Measurements from ENCODE around the gene LAMA2. TPM values are rescaled to one million over a fixed set of nuclear protein-coding genes. Genes with fewer than 3 reads are reported as not detected.

Gene LAMA2, protein sequence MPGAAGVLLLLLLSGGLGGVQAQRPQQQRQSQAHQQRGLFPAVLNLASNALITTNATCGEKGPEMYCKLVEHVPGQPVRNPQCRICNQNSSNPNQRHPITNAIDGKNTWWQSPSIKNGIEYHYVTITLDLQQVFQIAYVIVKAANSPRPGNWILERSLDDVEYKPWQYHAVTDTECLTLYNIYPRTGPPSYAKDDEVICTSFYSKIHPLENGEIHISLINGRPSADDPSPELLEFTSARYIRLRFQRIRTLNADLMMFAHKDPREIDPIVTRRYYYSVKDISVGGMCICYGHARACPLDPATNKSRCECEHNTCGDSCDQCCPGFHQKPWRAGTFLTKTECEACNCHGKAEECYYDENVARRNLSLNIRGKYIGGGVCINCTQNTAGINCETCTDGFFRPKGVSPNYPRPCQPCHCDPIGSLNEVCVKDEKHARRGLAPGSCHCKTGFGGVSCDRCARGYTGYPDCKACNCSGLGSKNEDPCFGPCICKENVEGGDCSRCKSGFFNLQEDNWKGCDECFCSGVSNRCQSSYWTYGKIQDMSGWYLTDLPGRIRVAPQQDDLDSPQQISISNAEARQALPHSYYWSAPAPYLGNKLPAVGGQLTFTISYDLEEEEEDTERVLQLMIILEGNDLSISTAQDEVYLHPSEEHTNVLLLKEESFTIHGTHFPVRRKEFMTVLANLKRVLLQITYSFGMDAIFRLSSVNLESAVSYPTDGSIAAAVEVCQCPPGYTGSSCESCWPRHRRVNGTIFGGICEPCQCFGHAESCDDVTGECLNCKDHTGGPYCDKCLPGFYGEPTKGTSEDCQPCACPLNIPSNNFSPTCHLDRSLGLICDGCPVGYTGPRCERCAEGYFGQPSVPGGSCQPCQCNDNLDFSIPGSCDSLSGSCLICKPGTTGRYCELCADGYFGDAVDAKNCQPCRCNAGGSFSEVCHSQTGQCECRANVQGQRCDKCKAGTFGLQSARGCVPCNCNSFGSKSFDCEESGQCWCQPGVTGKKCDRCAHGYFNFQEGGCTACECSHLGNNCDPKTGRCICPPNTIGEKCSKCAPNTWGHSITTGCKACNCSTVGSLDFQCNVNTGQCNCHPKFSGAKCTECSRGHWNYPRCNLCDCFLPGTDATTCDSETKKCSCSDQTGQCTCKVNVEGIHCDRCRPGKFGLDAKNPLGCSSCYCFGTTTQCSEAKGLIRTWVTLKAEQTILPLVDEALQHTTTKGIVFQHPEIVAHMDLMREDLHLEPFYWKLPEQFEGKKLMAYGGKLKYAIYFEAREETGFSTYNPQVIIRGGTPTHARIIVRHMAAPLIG (N-terminal part only)
- 100 to 1,000 TPM; 124 to 174 (median 146) TPM for polyA plus RNA-seq (ENCODE audit: insufficient read length in 10 of 10)
- long read RNA-seq, donor 1, partial matches to known transcripts = 70 of 70 reads
- long read RNA-seq, donor 1, other reads (novel, unspliced or antisense) = 0 of 70 reads
- long read RNA-seq, donor 2, partial matches to known transcripts = 49 of 49 reads
- long read RNA-seq, donor 2, other reads (novel, unspliced or antisense) = 0 of 49 reads
- long read RNA-seq, donor 3 = 0 reads
- long read RNA-seq, donor 4, partial matches to known transcripts = 65 of 65 reads
- long read RNA-seq, donor 4, other reads (novel, unspliced or antisense) = 0 of 65 reads
- long read RNA-seq, donor 5, partial matches to known transcripts = 59 of 59 reads
- long read RNA-seq, donor 5, other reads (novel, unspliced or antisense) = 0 of 59 reads
- long read RNA-seq, donor 6, partial matches to known transcripts = 94 of 94 reads
- long read RNA-seq, donor 6, other reads (novel, unspliced or antisense) = 0 of 94 reads
- long read RNA-seq, donor 7, partial matches to known transcripts = 104 of 104 reads
- long read RNA-seq, donor 7, other reads (novel, unspliced or antisense) = 0 of 104 reads
- long read RNA-seq, donor 8, partial matches to known transcripts = 51 of 51 reads
- long read RNA-seq, donor 8, other reads (novel, unspliced or antisense) = 0 of 51 reads
- long read RNA-seq, donor 9 = 0 reads

DNA sequence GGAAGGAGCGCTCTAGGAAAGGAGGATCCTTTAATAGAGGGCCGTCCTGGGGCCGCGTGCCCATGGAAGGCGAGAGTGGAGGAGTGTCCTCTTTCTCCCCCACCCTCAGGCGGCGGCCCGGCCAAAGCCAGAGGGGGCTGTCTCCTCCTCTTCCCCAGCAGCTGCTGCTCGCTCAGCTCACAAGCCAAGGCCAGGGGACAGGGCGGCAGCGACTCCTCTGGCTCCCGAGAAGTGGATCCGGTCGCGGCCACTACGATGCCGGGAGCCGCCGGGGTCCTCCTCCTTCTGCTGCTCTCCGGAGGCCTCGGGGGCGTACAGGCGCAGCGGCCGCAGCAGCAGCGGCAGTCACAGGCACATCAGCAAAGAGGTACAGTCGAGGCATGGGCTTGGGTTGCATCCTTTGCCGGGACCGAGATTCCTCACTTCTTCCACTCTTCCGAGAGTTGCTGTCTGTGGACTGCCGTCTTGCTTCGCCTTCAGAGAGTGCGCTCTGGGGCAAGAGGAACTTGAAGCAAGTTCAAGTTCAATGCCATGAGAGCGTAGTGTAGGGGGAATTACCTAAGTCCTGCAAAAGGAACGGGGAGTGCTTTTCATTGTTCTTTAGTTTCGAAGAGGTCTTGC is at the start of gene LAMA2:
LAMA2 (plus strand) TSS at position 148 of the 621 bp plus-strand sequence; CDS start at position 256, 108 bp downstream.
- peak; percentile 87 to 97 (median 93) for DNase-seq

DNA sequence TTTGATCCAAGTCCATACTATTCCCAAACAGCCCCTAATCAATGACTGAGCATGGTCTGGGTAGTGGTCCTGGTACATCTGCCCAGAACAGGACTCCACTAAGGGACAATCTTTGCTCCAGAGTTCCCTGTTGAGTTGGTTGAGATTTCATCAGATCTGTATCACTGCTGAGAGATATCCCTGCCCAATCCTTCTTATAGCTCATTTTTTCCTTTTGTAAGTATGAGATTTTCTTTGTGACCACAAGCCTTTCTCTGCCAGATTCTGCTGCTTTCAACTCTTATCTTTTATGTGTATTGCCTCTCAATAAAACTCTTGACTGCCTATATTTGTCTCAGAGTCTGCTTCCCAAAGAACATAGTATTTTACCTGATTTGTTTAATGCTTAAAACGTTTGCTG is 46.2 kb upstream of the LAMA2 start:
- no peak for DNase-seq

DNA sequence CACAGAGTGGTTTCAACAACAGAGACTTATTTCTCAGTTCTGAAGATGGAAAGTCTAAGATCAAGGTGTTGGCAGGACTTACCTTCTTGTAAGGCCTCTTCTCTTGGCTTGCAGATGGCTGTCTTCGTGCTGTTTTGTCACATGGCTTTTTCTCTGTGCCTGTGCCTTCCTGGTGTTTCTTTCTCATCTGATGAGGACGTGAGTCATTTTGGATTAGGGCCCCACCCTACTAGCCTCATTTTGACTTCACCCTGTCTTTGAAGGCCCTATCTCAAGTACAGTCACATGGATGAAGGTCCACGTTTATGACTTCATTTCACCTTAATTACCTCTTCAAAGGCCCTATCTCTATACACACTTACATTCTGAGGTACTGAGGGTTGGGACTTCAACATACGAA is 41.4 kb upstream of the LAMA2 start:
- DNase-seq = no peak

DNA sequence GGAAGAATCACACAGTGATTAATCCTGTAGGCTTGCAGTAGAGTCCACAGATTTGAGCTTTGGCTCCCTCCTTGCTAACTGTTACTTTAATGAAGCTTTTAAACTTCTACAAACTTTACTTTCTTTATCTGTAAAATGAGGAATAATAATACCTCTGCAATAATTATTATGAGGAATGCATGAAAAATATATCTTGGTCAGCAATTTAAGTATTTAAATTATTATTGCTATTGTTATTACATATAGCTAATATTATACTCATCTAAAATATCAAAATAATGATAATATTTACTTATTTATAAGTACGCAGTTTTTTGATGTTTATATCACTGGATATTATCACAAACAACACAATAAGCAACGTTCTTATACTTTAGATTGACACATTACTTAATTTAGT is 38.3 kb upstream of the LAMA2 start:
- DNase-seq = no peak

DNA sequence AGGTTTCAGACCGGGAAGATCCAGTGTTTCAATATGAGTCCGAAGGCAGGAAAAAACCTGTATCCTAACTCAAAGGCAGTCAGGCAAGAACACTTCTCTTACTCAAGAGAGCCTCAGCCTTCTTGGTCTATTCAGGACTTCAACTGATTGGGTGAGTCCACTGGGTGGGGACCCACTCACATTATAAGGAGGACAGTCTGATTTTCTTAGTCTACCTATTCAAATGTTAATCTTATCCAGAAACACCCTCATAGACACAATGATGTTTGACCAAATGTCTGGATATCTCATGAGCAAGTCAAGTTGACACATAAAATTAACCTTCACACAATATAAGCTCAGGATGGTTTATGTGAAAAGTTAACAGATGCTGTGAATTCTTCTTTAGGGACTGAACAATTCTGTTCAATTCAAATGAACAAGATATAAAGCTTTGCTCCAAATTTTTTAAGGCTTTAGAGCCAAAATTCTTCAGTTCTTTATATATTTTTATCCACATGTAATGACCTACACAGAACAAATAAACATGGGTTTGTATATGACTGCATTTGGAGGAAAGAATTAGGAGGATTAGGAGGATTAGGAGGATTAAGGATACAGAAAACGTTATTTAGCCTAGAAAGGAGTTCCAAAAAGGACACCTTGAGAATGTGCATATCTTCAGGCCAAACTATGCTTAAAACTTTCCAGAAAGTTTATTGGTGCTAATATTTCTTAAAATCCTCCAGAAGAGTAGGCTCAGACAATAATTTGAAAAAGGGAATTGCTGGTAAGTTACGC is 35.3 kb upstream of the LAMA2 start:
- no peak for DNase-seq

DNA sequence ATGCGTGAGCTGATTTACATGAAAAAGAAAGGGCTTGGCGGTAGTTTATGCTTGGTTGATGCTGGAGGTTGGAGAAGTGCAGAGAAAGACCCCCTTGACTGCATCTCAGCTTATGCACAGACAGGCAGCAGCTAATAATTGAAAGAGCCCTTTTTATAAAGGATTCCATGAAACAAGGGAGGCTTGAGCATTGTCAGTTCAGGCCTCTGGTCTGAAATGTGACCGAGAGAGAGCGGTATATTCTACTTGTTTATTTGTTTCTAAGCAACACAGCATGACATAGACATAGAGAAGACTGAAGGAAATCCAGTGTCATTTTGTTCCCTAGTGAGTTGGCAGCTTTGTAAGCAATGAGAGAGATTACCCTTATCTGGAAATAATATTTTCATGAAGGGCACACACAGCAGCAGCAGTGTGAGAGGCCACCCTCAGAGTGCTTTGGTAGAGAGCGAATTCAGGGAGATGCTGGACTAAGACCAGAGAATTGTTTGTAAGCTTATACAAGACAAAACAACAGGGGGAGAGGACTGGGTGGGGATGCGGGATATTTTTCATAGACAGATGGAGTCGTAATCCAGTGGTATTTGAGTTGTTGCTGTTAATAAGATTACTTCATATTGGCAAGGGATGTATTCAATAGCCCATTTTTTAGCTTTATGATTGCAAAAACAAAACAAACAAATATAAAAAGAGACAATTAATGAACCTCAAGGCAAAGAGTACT is 34.6 kb upstream of the LAMA2 start:
- peak; percentile 12 to 34 (median 15) for DNase-seq

DNA sequence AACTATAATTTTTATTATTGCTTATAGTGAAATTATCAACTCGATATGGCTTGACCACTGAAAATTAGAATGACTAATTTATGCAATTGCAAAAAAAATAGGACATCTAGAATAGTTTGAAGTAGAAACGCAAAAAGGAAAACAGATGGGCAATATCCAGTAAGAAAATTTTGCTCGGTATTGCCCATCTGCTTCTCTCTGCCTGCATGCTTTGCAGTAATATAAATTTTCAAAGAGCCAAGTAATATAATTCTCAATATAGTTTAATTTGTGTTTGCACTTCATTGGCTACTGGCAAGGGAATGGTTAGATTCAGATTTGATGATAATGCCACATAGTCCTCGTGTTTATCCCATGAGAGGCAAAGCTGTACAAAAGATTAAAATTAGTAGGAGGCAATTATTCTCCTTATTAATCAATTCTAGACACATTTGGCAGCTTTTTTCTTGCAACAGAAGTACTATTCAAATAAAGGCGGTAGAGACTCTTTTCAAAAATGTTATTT is 27.3 kb upstream of the LAMA2 start:
- no peak for DNase-seq

DNA sequence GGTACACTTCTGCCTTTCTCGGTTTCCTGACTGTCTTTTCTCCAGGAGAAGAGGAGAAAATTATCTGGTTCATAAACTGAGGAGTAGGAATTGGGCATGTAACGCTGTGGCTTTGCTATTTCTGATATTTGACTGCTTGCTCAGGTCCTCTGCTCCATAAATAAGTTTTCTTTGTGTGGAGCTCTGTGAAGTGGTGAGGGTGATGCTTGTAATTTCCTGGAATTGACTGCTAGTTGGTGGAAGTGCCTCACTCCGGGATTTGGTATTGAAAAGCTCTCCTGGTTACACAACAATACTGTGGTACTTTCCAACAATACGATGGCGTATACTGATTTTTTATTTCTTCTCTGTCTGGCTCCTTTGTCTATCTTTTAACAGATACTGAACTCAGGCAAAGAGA is 25.1 kb upstream of the LAMA2 start:
- no peak for DNase-seq

DNA sequence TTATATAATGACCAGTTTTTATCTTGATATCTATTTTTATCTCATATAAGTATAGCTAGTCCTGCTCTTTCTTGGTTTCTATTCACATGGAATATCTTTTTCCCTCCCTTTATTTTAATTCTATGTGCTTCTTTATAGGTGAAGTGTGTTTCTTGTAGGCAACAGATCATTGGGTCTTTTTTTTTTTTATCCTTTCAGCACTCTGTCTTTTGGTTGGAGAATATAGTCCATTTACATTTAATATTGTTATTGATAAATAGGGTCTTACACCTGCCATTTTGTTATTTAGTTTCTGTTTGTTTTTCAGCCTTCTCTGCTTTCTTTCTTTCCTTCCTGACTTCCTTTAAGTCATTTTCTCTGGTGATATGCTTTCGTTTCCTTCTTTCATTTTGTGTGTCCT is 22.2 kb upstream of the LAMA2 start:
- DNase-seq = no peak

DNA sequence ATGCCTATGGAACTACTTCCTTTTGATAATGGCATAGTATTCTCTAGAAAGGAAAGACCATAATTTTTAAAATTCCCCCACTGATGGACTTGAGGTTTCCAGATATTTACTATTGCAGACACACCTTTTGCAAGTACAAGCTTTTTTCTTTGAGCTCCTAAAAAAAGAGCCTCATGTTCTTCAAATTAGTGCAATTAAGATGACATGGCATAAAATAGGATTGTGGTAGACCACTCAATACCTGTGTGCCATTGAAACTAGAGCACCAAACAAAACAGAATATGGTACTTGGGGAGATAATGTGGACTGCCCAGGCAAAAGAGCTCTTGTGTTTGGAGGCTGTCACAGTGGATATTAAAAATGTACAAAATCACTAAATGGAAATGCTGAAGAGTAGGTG is 19.0 kb upstream of the LAMA2 start:
- no peak for DNase-seq

DNA sequence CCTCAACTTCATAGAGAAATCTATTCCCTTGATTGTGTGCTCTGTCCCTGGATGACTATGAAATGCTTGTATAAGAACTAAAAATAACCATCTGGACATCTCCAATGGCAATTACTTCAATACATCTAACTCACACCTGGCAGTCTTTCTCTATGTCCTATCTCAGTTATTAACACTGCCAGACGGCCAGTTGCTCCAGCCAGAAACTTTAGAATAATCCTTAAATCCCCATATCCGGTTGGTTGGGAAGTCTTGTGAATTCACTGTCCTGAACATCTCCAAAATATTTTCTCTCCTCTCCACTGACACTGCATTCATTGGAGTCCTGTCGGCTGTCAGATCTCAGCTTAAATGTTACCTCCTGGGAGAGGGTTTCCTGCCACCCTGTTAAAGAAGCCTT is 12.2 kb upstream of the LAMA2 start:
- DNase-seq = peak in 1 of 3 donors; percentile 25

DNA sequence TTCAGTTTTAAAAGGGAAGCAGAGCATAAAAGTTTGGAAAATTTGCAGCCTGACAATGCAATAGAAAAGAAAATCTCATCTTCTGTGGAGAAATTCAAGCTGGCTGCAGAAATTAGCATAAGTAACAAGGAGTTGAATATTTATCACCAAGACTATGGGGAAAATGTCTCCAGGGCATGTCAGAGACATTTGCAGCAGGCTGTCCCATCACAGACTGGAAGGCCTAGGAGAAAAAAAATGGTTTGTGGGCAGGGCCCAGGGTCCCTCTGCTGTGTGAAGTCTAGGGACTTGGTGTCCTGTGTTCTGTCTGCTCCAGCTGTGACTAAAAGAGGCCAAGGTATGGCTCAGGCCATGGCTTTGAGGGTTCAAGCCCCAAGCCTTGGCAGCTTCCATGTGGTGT is 8.1 kb upstream of the LAMA2 start:
- no peak for DNase-seq

DNA sequence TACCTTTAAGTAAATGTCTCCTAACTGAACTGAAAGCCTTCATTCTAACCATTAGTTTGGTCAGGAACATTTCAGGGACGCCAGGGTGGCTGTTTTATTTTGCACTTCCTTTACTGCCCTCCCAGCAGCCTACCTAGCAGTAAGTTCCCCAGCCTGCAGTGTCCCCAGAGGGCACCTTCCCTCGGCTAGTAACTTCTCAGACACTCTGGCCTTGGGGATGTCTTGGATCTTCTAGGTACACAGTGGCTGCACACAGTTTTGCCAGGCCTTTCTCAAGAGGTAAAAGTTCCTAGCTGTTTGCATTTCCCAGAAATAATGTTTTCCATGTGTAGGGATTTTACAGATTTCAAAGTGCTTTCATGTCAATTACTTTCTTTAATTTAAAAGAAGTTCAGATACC is 378 bp upstream of the LAMA2 start:
- no peak for DNase-seq

DNA sequence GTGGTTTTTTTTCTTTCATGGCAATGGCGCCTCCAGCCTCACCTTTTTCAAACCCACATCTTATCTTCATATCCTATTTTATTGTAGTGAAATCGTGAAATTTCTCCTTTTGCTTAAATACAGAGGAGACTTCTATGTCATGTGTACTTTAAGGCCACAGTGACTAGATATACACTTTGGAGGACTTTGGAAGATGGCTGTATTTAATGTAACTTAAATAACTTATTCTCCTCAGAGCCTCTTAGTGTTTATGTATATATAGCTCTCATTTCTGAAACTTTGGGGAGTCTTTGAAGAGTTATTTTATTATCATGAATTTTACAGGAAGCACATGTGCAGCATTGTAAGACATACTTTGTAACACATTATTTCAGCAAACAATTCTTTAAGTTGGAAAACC is 968 bp downstream of the LAMA2 start:
- DNase-seq = peak in 1 of 3 donors; percentile 56

DNA sequence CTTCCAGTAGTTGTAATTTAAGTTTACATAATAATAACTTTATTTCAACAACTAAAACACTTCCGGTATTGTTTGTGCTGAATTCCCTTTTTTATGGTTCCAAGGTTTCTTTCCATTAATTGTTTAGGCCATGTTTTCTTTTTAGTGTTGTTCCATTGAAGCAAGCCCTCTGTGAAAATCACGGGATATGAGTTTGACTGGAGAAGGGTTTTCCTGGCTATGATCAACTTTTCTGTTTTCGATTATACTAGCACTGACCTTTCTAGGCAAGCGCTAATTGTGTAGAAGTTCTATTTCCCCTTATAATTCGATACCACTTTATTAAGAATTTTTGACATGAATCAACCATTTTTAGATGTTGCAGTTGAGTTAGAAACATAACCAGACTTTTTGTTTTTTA is 2.4 kb downstream of the LAMA2 start:
- peak in 1 of 3 donors; percentile 31 for DNase-seq

DNA sequence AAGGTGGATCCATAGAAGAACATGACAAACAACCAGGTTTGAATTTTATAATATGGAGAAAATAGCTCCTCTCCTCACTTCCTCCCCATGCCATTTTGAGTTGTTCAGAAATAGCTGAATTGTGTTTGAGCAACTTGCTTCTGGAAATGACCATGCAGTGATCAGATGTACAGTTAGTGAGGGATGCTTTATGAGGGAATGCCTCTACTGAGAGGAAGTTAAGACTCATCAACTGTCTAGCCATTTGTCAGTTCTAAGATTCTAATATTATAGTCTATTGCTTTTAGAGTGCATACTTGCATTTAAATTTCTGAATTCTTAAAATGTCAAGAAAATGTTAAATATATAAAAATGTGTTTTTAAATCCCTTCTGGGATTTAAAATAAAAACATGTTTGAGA is 3.8 kb downstream of the LAMA2 start:
- DNase-seq = peak in 1 of 3 donors; percentile 33

DNA sequence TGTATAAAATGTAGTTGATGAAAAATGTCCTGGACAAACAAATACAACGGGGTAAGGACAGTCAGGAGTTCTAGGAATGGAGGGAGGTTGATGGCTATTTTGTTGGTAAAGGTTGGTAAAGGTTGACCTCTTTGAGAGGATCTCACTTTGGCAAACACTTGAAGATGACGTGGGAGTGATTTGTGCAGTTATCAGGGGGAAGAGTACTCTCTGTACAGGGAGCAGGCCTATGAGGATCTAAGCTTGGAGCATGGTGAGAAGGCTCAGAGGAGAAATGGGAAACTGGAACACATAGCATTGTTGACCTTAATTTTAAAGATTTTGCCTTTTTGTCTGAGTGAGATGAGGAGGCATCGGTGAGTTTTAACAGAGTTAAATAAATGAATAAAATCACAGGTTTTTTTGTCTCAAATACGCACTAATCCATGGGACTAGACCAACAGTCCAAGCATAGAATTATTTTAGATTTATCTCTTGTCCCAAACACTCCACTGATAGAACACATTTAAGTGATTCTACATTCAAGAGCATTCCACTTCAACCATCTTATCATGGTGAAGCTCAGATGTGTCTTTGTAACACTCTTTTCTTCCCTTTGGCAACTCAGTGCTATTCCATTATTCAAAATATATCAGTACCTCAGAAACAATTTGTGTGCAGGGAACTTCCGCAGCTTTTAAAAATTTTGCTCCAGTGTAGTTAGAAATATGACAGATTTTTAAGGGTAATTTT is 5.7 kb downstream of the LAMA2 start:
- no peak for DNase-seq

DNA sequence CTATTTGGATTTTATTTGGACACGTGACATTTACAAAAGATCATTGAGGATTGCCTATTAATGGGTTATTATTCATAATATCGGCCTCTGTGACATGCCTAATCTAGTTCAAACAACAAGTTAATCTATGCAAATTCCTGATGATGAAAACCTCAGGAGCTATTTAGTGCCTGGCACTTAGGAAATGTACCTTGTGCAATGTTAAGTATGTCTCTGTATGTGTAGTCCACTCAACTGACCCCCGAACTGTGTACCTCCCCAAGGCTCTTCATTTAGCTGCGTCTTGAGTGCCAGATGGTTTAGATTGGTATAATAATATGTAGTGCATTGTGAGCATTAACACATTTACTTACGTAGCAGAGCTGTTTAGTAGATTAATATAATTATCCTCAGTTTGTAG is 6.9 kb downstream of the LAMA2 start:
- no peak for DNase-seq

All from muscle of back (tissue), 13 donors.